H1 (cell line): ENCODE data around the gene BRICD5. TPM values are rescaled to one million over a fixed set of nuclear protein-coding genes. Genes with fewer than 3 reads are reported as not detected.

Source experiments
- BRCA1 ChIP-seq: IDR thresholded peaks from 2 replicates; pipeline ENCODE4 v1.6.1; 2012; ENCODE audit warnings: low read depth, low read length, improper control_type of control experiment
- CHD1 ChIP-seq: IDR thresholded peaks from 2 replicates; pipeline ENCODE4 v1.6.1; 2012; ENCODE audit warnings: low read depth, low read length, improper control_type of control experiment
- SIN3A ChIP-seq, 2 experiments: IDR thresholded peaks in 1 of 2; conservative IDR thresholded peaks in 1 of 2; 2 replicates each; pipeline ENCODE4 v1.6.1; 2011 to 2012; ENCODE audit warnings: low read length in 2 of 2, improper control_type of control experiment in 1 of 2, low read depth in 1 of 2, mild to moderate bottlenecking in 1 of 2
- polyA plus RNA-seq, 7 experiments: library from polyadenylated mRNA; depleted of rRNA in 3 of 7; stranded (reverse) in 5 of 7; unstranded in 2 of 7; fragments of >200 nt in 5 of 7; fragments of 200-250 nt in 2 of 7; gene quantifications; 1 replicate in 5 of 7; 2 replicates in 1 of 7; 4 replicates in 1 of 7; pipeline versions ENCODE4 v1.2.1 to v1.2.3, GENCODE V29; 2011 to 2013; ENCODE audit warnings: missing spikeins in 2 of 7, mixed read lengths in 2 of 7
- total RNA-seq: library from RNA; stranded (reverse); fragmentation: NEBNext Ultra II Directional; extraction: Animal tissue kit (Norgen Biotek cat#: 25700); gene quantifications from 2 replicates; pipeline ENCODE4 v1.2.1, GENCODE V29; 2021

Gene BRICD5
- total and polyA plus RNA-seq, 2 of the 8 experiments (the other 6 are each of a cell fraction or from before 2014, with no cell fraction given) = 8.5 to 14.2 TPM

DNA sequence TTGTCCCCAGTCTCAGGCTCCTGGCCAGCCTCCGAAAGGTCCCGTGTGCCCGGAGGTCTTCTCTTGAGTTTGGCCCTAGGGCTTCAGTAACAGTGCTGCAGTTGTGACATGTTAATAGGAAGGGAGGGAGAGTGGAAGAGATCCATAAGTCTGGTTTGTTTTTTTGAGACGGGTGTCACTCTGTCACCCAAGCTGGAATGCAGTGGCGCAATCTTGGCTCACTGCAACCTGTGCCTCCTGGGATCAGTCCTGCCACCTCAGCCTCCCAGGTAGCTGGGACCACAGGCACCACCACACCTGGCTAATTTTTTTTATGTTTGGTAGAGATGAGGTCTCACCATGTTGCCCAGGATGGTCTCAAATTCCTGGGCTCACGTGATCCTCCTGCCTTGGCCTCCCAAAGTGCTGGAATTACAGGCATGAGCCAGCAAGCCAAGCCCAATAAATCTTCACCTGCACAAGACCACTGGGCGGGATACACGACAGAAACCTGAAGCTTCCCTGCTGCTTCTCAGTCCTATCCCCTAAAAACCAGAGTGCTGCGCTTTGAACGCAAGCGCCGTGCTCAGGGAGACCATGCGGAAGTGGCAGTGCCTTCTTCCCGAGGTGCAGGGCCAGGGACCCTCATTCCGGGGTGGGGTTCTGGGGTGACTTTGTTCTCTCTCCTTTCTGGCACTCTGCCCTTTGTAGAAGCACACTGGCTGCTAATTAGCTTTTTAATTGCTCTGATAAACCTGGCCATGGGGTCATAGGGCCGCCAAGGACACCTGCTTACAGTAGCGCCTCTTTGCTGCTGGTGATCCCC lies 44.2 kb downstream of the BRICD5 start (continued):
- TF ChIP-seq CHD1 (no peak), BRCA1 (no peak), SIN3A (conservative IDR thresholded peaks at IDR 0.05 in 1 of 2, IDR thresholded peaks at IDR 0.05 in 1 of 2; ENCODE audit: low read depth in 1 of 2, low read length in 2 of 2) (no peak)
